ENCODE data around the gene ADGRE1. TPM values are rescaled to one million over a fixed set of nuclear protein-coding genes. Genes with fewer than 3 reads are reported as not detected.

The ADGRE1 gene
- total and polyA plus RNA-seq, 2 of the 4 experiments (the other 2 are of a cell fraction) = not detected

GRCh38 chr19:6935618-6936017 is 48.2 kb downstream of the ADGRE1 start:
- CTCF ChIA-PET = no interaction called here
- no peak overlapping the region for H3K4ac ChIP-seq (ENCODE audit: low read depth, low read length)
- no peak overlapping the region for H2BK15ac ChIP-seq (ENCODE audit: low read depth, low read length)

More at GRCh38 chr19:6935618-6936017, 48.2 kb downstream of the ADGRE1 start:
- Histone ChIP-seq H4K5ac (ENCODE audit: low read depth, low read length) (no peak overlapping the region), H2AK5ac (ENCODE audit: low read depth, low read length) (no peak overlapping the region), H3K79me1 (ENCODE audit: low read depth in 1 of 2, low read length in 2 of 2) (no peaks in the 10 kb centered on the region), H4K91ac (ENCODE audit: insufficient read depth, low read depth, low read length) (no peak overlapping the region), H2BK5ac (ENCODE audit: low read depth, low read length, poor library complexity, severe bottlenecking) (no peak overlapping the region), H4K8ac (ENCODE audit: low read depth in 2 of 2, low read length in 2 of 2) (no peak overlapping the region), H3K9ac (ENCODE audit: low read depth, low read length) (no peak overlapping the region), H3K27ac (ENCODE audit: insufficient read depth, low read length) (no peak overlapping the region), H2AK9ac (replicated peaks; ENCODE audit: low read depth, low read length, poor library complexity) (no peak overlapping the region), H3K4me1 (ENCODE audit: control insufficient read depth, insufficient read depth, low read length) (no peaks in the 10 kb centered on the region), H3K27me3 (ENCODE audit: control insufficient read depth, insufficient read depth, low read length) (no peaks in the 10 kb centered on the region), H3K4me3 (ENCODE audit: insufficient read depth, low read depth, low read length) (no peak overlapping the region), H2BK20ac (ENCODE audit: low read depth, low read length) (no peak overlapping the region), H3K9me3 (ENCODE audit: control insufficient read depth, insufficient read depth, low read length) (peaks cover 14% of the 10 kb centered on the region), H3K14ac (replicated peaks; ENCODE audit: low read depth, low read length) (no peak overlapping the region), H3K56ac (ENCODE audit: extremely low read depth, insufficient read depth, low read length) (no peak overlapping the region), H3K36me3 (ENCODE audit: control insufficient read depth, insufficient read depth, low read length) (no peaks in the 10 kb centered on the region), H4K20me1 (ENCODE audit: insufficient read depth, low read length) (no peaks in the 10 kb centered on the region), H2BK120ac (ENCODE audit: low read depth, low read length) (no peak overlapping the region), H3K4me2 (ENCODE audit: low read depth, low read length) (no peak overlapping the region), H3K9me1 (ENCODE audit: insufficient read depth, low read length) (no peaks in the 10 kb centered on the region), H3K18ac (ENCODE audit: low read depth, low read length) (no peak overlapping the region), H2AFZ (replicated peaks; ENCODE audit: low read length, poor library complexity) (no peak overlapping the region), H3K23ac (ENCODE audit: low read depth, low read length) (no peak overlapping the region)
- POLR2A ChIA-PET (ENCODE audit: unreplicated experiment) = no interaction called here
- dilution Hi-C loops (cut with HindIII; ENCODE audit: low sequenced_read_pairs, unreplicated experiment) (no loop called here), in situ Hi-C loops (cut with MboI; ENCODE audit: low sequenced_read_pairs) (no loop called here), intact Hi-C loops (cut with micrococcal nuclease) (no loop called here)
- WGBS, 2 experiments (ENCODE audit: extremely low coverage in 2 of 2, insufficient read length in 1 of 2) = no CpG with 5 or more reads among the region's 5 CpGs
- TF ChIP-seq MAZ (IDR thresholded peaks at IDR 0.05; ENCODE audit: borderline replicate concordance, low read depth, low read length) (no peak), CHD1 (IDR thresholded peaks at IDR 0.05; ENCODE audit: low read depth, low read length) (no peak), MXI1 (IDR thresholded peaks at IDR 0.05; ENCODE audit: borderline replicate concordance, low read depth, low read length) (no peak), MAFK (IDR thresholded peaks at IDR 0.05; ENCODE audit: low read depth, low read length) (no peak), ELK1 (IDR thresholded peaks at IDR 0.05; ENCODE audit: borderline replicate concordance, low read depth, low read length) (no peak), POLR2A (IDR thresholded peaks at IDR 0.05; ENCODE audit: low read depth, low read length) (no peak), BHLHE40 (IDR thresholded peaks at IDR 0.05; ENCODE audit: low read depth, low read length) (no peak), CEBPB (IDR thresholded peaks at IDR 0.05; ENCODE audit: low read depth, low read length) (no peak), RAD21 (IDR thresholded peaks at IDR 0.05; ENCODE audit: low read length) (no peak), USF2 (IDR thresholded peaks at IDR 0.05; ENCODE audit: low read depth, low read length) (no peak), FOS (IDR thresholded peaks at IDR 0.05; ENCODE audit: low read depth, low read length) (no peak), RCOR1 (IDR thresholded peaks at IDR 0.05; ENCODE audit: insufficient replicate concordance, low read length) (no peak), RFX5 (IDR thresholded peaks at IDR 0.05; ENCODE audit: low read depth, low read length) (no peak), SMC3 (IDR thresholded peaks at IDR 0.05; ENCODE audit: low read depth, low read length) (no peak), CTCF (conservative IDR thresholded peaks at IDR 0.05; ENCODE audit: low read depth, low read length) (no peak), NFE2L2 (IDR thresholded peaks at IDR 0.05; ENCODE audit: low read depth, low read length) (no peak)
- DNase-seq = no peak
- no peak for ATAC-seq (ENCODE audit: low read depth)
- no TSS peak for BruUV-seq (replicated peaks)
